22Rv1 (cell line): Measurements from ENCODE around the gene SH2B3.
"Not testable (repeated sequence)": the region's sequence is repeated elsewhere in the genome, so short reads cannot be mapped to it uniquely, and the experiment has no call there.

Experiments
- H3K27ac ChIP-seq: fragments of 450-650 bp; 2 replicates; pipeline ENCODE4 v1.5.1; 2017
- CTCF ChIP-seq: fragments of 450-650 bp; IDR thresholded peaks from 2 replicates; pipeline ENCODE4 v1.5.1; 2017; ENCODE audit warnings: mild to moderate bottlenecking
- ZFX ChIP-seq: fragments of 450-650 bp; IDR thresholded peaks from 2 replicates; pipeline ENCODE4 v1.6.1; 2017; ENCODE audit warnings: antibody characterized with exemption, borderline replicate concordance

SH2B3 gene

DNA sequence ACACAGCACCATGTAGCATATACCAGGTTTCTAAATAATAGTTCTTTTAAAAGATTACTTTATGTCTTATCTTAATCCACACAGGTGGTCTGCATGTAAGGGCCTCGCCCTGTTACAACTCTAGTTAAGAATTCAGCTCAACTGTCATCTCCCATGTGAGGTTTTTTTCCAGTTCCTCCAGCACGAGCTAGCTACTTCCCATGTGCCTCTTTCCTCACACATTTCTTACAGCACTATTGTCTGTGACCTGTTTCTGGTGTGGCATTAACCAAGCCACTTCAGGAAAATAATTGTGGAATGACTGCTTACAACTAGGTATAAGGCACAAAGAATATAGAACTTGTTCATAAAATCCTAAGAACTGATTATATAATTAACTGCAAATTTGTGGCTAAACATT lies 65.5 kb downstream of the SH2B3 start:
- TF ChIP-seq CTCF, result no peak
- no peak for TF ChIP-seq ZFX

DNA sequence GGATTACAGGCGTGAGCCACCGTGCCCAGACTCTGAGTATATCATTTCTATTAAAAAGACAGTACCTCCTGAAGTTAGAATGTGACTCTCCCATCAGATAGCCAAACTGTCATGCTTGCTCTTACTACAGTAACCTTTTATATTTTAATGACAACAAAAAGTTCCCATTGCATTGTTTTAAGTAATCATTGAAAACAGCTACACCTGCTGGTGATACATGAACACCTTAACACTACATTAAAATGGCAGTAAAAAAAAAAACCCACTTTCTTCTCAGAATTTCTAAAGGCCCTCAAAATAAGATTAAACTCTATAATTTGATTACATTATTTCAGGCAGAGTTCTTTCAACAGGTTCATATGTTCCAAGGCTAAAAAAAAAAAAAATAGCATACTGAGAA lies 76.7 kb downstream of the SH2B3 start:
- TF ChIP-seq CTCF (peak; percentile 61), ZFX (no peak)
- no peak overlapping the region for H3K27ac ChIP-seq

More for the DNA sequence above, 65.5 kb downstream of the SH2B3 start:
- H3K27ac ChIP-seq, result no peak overlapping the region

DNA sequence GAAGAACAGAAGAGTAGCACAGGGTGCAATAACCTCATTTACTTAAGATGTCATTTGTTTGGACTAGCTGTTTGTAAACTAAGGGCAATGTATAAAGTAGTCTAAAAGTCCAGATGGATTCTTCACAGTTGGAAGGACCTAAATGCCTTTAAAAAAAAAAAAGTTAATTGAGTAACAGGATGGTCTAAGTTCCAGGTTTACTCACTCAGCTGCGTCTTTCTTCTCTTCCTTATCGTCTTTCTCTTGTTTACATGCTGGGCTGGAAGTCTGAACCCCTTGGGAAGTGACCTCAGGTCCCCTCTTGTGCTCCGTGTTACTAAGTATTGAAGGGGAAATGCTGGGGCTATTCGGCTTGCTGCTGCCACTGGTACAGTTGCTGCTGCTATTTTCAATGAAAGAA lies 82.5 kb downstream of the SH2B3 start:
- TF ChIP-seq ZFX (no peak), CTCF (no peak)
- no peak overlapping the region for H3K27ac ChIP-seq

DNA sequence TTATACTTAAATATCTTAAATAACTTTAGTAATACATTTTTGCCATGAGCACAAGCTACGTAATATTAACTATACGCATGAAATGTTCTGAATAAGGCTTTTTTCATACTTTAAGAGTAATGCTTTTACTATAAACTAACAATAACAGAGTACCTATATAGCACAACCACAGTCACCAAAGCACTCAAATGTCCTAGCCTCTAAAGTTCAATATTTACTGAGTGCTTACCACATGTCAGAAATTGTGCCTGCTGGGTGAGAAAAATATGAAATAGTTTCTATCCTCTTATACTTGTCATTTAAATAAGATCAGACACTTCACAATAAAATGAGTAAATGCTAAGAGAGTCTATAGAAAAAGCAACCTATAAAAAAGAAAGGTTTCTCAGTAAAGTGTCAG lies 83.1 kb downstream of the SH2B3 start:
- no peak overlapping the region for H3K27ac ChIP-seq
- no peak for TF ChIP-seq CTCF

DNA sequence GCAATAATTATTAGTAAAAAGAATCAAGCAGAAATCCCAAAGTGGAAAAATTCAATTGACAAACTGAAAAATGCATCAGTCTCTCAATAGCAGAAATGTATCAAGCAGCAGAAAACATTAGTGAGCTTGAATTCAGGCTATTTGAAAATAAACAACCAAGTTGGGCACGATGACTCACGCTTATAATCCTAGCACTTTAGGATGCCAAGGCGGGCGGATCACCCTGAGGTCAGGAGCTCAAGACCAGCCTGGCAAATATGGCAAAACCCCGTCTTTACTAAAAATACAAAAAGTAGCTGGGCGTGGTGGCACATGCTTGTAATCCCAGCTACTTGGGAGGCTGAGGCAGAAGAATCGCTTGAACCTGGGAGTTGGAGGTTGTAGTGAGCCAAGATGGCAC lies 87.3 kb downstream of the SH2B3 start:
- not testable (repeated sequence) for H3K27ac ChIP-seq

- no peak for TF ChIP-seq CTCF
- no peak overlapping the region for H3K27ac ChIP-seq
Measured at GRCh38 chr12:111494676-111495075, 89.0 kb downstream of the SH2B3 start.
